HCT116 (cell line): ENCODE results near the gene GNA15. TPM values are rescaled to one million over a fixed set of nuclear protein-coding genes. Genes with fewer than 3 reads are reported as not detected.

ENCODE experiments used
- ATAC-seq: fragments of 200-7000 bp; cut with Tn5 transposase; 2 replicates; pipeline ENCODE4 v1.9.1; 2020; ENCODE audit warnings: mild to moderate bottlenecking, moderate library complexity
- BruUV-seq: library from RNA; stranded (reverse); fragments of 400-500 nt; replicated peaks from 2 replicates; lab custom pipeline; 2021; lab: Mats Ljungman, UMichigan
- CTCF ChIA-PET: fragments of 300-600 bp; sonication (Branson Sonifier 250); formaldehyde crosslinking; loops from one replicate; lab custom pipeline; 2021; ENCODE audit warnings: antibody characterized with exemption; lab: Charles Lee
- POLR2A ChIA-PET: fragments of 300-600, 350-600 bp; sonication (Branson Sonifier 250); formaldehyde crosslinking; loops from one replicate; lab custom pipeline; 2021; ENCODE audit warnings: antibody characterized with exemption; lab: Charles Lee
- RAD21 ChIA-PET, 2 experiments: fragments of 300-600 bp; sonication (Branson Sonifier 250); formaldehyde crosslinking; loops; one replicate each; lab custom pipeline; 2023; ENCODE audit warnings: low total read pairs in 2 of 2; ENCODE audit not compliant: uncharacterized antibody in 2 of 2, unreplicated experiment in 2 of 2, low non-redundant PET in 1 of 2; lab: Charles Lee
- DNase-seq: peaks from one replicate; pipeline ENCODE4 v3.0.0-alpha.2; 2010; ENCODE audit warnings: low read depth, low spot score
- H2AFZ ChIP-seq: fragments of 200-600 bp; shearing (Covaris generic), sonication (generic); 2 replicates; pipeline ENCODE4 v1.6.1; 2017; ENCODE audit warnings: low read depth, mixed run types, mixed read lengths, antibody characterized with exemption, low read length; ENCODE audit not compliant: poor library complexity, severe bottlenecking
- H3K27ac ChIP-seq: 2 replicates; pipeline ENCODE4 v1.5.1; 2012; ENCODE audit warnings: low read depth, low read length
- H3K27me3 ChIP-seq: fragments of 200-600 bp; sonication (generic); 2 replicates; pipeline ENCODE4 v1.6.1; 2016; ENCODE audit warnings: mixed run types, low read length, mixed read lengths; ENCODE audit not compliant: insufficient read depth
- H3K36me3 ChIP-seq, 2 experiments: fragments of 200-500 bp in 1 of 2; fragments of 200-600 bp in 1 of 2; sonication (Bioruptor generic) in 1 of 2; sonication (generic) in 1 of 2; 2 replicates each; pipeline versions ENCODE4 v1.5.1 to v1.6.1; 2014 to 2016; ENCODE audit warnings: low read length in 2 of 2, inconsistent platforms in 1 of 2, mixed read lengths in 1 of 2, mixed run types in 1 of 2; ENCODE audit not compliant: insufficient read depth in 2 of 2, control insufficient read depth in 1 of 2
- H3K4me1 ChIP-seq, 2 experiments: fragments of 200-600 bp in 1 of 2; sonication (generic) in 1 of 2; 2 replicates each; pipeline versions ENCODE4 v1.5.1 to v1.6.1; 2012 to 2017; ENCODE audit warnings: low read length in 2 of 2, inconsistent platforms in 1 of 2, mild to moderate bottlenecking in 1 of 2, mixed read lengths in 1 of 2, mixed run types in 1 of 2, moderate library complexity in 1 of 2; ENCODE audit not compliant: insufficient read depth in 2 of 2, control insufficient read depth in 1 of 2
- H3K4me2 ChIP-seq: fragments of 200-600 bp; sonication (generic); 2 replicates; pipeline ENCODE4 v1.6.1; 2017; ENCODE audit warnings: mixed run types, low read length, mixed read lengths
- H3K4me3 ChIP-seq, 2 experiments: fragments of 200-600 bp in 1 of 2; sonication (generic) in 1 of 2; replicated peaks in 1 of 2; 2 replicates each; pipeline ENCODE4 v1.5.1; 2011 to 2016; ENCODE audit warnings: low read length in 2 of 2, control low read depth in 1 of 2, low read depth in 1 of 2, mild to moderate bottlenecking in 1 of 2, mixed read lengths in 1 of 2, mixed run types in 1 of 2
- H3K79me2 ChIP-seq: fragments of 200-600 bp; sonication (generic); 2 replicates; pipeline ENCODE4 v1.6.1; 2017; ENCODE audit warnings: mild to moderate bottlenecking, mixed run types, low read length, moderate library complexity, mixed read lengths; ENCODE audit not compliant: insufficient read depth
- H3K9ac ChIP-seq: fragments of 200-600 bp; sonication (generic); 2 replicates; pipeline ENCODE4 v1.6.1; 2016; ENCODE audit warnings: low read length, mixed read lengths
- H3K9me2 ChIP-seq: fragments of 200-600 bp; sonication (generic), shearing (Covaris generic); 2 replicates; pipeline ENCODE4 v1.6.1; 2017; ENCODE audit warnings: mixed run types, mild to moderate bottlenecking, moderate library complexity; ENCODE audit not compliant: insufficient read depth
- H3K9me3 ChIP-seq, 2 experiments: fragments of 200-500 bp in 1 of 2; fragments of 200-600 bp in 1 of 2; sonication (Bioruptor generic) in 1 of 2; sonication (generic) in 1 of 2; 2 replicates each; pipeline ENCODE4 v1.6.1; 2014 to 2017; ENCODE audit warnings: low read length in 2 of 2, mixed read lengths in 2 of 2, inconsistent platforms in 1 of 2, low read depth in 1 of 2, mild to moderate bottlenecking in 1 of 2, mixed run types in 1 of 2, moderate library complexity in 1 of 2; ENCODE audit not compliant: control insufficient read depth in 1 of 2, insufficient read depth in 1 of 2
- H4K20me1 ChIP-seq: fragments of 200-600 bp; sonication (generic), shearing (Covaris generic); 2 replicates; pipeline ENCODE4 v1.6.1; 2017; ENCODE audit warnings: mixed run types, mild to moderate bottlenecking, moderate library complexity; ENCODE audit not compliant: insufficient read depth
- POLR2A ChIP-seq: IDR thresholded peaks from 2 replicates; pipeline ENCODE4 v1.7.0; 2011; ENCODE audit warnings: borderline replicate concordance; ENCODE audit not compliant: insufficient read depth, insufficient read length; ENCODE audit errors: extremely low read depth
- RAD21 ChIP-seq: IDR thresholded peaks from 2 replicates; pipeline ENCODE4 v1.6.1; 2012; ENCODE audit warnings: low read depth, mild to moderate bottlenecking
- intact Hi-C: fragments of 100-400 bp; cut with micrococcal nuclease; formaldehyde crosslinking; loops from 2 replicates; pipeline ENCODE4 v1.10.0; 2022
- total RNA-seq: library from RNA; stranded (reverse); gene quantifications from one replicate; pipeline ENCODE4 v1.2.1, GENCODE V29; 2021; ENCODE audit not compliant: unreplicated experiment
- TF ChIP-seq, protein P1 (sequence below), 3 experiments: fragments of 200-600 bp in 1 of 3; sonication (generic) in 1 of 3; IDR thresholded peaks in 2 of 3; conservative IDR thresholded peaks in 1 of 3; 2 replicates each; pipeline ENCODE4 v1.5.1; 2012 to 2017; ENCODE audit warnings: low read depth in 2 of 3, low read length in 2 of 3, antibody characterized with exemption in 1 of 3, borderline replicate concordance in 1 of 3, control low read depth in 1 of 3, mild to moderate bottlenecking in 1 of 3, mixed read lengths in 1 of 3, mixed run types in 1 of 3, moderate library complexity in 1 of 3; ENCODE audit not compliant: insufficient read depth in 1 of 3
- TF ChIP-seq, protein P2 (sequence below): IDR thresholded peaks from 2 replicates; pipeline ENCODE4 v1.6.1; 2012; ENCODE audit warnings: low read depth

GNA15 gene
- total RNA-seq, 1 experiment from 2014 or later = 1.5 TPM

DNA sequence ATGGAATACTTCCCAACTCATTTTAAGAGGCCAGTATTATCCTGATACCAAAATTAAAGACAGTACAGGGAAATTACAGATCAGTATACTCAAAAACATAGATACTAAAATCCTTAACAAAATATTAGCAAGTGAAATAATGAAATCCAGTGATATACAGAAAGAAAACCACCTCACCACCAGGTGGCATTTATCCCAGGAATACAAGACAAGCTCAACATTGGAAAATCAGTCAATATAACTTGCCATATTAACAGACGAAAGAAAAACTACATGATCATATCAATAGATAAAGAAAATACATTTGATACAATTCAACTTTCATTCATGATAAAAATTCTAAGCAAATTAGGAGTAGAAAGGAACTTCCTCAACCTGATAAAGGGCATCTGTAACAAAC is 6.7 kb upstream of the GNA15 start:
- ChIA-PET POLR2A (no interaction called here), RAD21 (interaction anchor here (0.7 to 1.5 kb wide), 5 partner anchors 13 to 91 kb away, joined by 3 to 6 read pairs (median 4); no protein-coding TSS in a partner anchor), CTCF (interaction anchor here (0.6 to 4.3 kb wide), 16 partner anchors 12 to 566 kb away, joined by 3 to 45 read pairs (median 5); partner anchors contain the start of gene SGTA)
- Histone ChIP-seq H3K4me1 (peaks cover 6 to 7% of the 10 kb centered on the region in 2 experiments; a peak in 3 of 4 replicates), H3K9ac (no peak overlapping the region), H3K27me3 (no peaks in the 10 kb centered on the region), H3K36me3 (no peaks in the 10 kb centered on the region), H4K20me1 (no peaks in the 10 kb centered on the region), H3K79me2 (no peaks in the 10 kb centered on the region), H3K4me3 (no peak overlapping the region), H3K9me3 (no peaks in the 10 kb centered on the region), H3K27ac (no peak overlapping the region), H2AFZ (peak overlapping the region; percentile 39), H3K9me2 (no peaks in the 10 kb centered on the region), H3K4me2 (peak overlapping the region; percentile 4; the same call in 1 of the 2 replicates)
- ATAC-seq = peak; percentile 33; the same call in 1 of the 2 replicates
- DNase-seq = peak; percentile 48
- TF ChIP-seq, protein P1, sequence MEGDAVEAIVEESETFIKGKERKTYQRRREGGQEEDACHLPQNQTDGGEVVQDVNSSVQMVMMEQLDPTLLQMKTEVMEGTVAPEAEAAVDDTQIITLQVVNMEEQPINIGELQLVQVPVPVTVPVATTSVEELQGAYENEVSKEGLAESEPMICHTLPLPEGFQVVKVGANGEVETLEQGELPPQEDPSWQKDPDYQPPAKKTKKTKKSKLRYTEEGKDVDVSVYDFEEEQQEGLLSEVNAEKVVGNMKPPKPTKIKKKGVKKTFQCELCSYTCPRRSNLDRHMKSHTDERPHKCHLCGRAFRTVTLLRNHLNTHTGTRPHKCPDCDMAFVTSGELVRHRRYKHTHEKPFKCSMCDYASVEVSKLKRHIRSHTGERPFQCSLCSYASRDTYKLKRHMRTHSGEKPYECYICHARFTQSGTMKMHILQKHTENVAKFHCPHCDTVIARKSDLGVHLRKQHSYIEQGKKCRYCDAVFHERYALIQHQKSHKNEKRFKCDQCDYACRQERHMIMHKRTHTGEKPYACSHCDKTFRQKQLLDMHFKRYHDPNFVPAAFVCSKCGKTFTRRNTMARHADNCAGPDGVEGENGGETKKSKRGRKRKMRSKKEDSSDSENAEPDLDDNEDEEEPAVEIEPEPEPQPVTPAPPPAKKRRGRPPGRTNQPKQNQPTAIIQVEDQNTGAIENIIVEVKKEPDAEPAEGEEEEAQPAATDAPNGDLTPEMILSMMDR (IDR thresholded peaks at IDR 0.05 in 2 of 3, conservative IDR thresholded peaks at IDR 0.05 in 1 of 3; ENCODE audit: borderline replicate concordance in 1 of 3, insufficient read depth in 1 of 3, low read depth in 2 of 3, low read length in 2 of 3) = peak; percentile 47 to 74 (median 74)
- TF ChIP-seq POLR2A = no peak
- TF ChIP-seq, protein P2, sequence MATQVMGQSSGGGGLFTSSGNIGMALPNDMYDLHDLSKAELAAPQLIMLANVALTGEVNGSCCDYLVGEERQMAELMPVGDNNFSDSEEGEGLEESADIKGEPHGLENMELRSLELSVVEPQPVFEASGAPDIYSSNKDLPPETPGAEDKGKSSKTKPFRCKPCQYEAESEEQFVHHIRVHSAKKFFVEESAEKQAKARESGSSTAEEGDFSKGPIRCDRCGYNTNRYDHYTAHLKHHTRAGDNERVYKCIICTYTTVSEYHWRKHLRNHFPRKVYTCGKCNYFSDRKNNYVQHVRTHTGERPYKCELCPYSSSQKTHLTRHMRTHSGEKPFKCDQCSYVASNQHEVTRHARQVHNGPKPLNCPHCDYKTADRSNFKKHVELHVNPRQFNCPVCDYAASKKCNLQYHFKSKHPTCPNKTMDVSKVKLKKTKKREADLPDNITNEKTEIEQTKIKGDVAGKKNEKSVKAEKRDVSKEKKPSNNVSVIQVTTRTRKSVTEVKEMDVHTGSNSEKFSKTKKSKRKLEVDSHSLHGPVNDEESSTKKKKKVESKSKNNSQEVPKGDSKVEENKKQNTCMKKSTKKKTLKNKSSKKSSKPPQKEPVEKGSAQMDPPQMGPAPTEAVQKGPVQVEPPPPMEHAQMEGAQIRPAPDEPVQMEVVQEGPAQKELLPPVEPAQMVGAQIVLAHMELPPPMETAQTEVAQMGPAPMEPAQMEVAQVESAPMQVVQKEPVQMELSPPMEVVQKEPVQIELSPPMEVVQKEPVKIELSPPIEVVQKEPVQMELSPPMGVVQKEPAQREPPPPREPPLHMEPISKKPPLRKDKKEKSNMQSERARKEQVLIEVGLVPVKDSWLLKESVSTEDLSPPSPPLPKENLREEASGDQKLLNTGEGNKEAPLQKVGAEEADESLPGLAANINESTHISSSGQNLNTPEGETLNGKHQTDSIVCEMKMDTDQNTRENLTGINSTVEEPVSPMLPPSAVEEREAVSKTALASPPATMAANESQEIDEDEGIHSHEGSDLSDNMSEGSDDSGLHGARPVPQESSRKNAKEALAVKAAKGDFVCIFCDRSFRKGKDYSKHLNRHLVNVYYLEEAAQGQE = no peak
- TF ChIP-seq RAD21 = peak; percentile 62
- no TSS peak for BruUV-seq
- intact Hi-C loops = loop anchor here (1.0 kb wide), 1 partner anchor 34 kb away; no protein-coding TSS in a partner anchor
